Lung (tissue), 12 donors: ENCODE measurements around the gene PLA2G6. TPM values are rescaled to one million over a fixed set of nuclear protein-coding genes. Genes with fewer than 3 reads are reported as not detected.

Source experiments
- ATAC-seq: fragments of 200-7000 bp; cut with Tn5 transposase; one replicate; pipeline ENCODE4 v1.9.1; 2020; ENCODE audit warnings: moderate number of reproducible peaks; ENCODE audit not compliant: insufficient read depth, low FRiP score
- DNase-seq, 3 donors: peaks; one replicate each; pipeline ENCODE4 v3.0.0-alpha.2; 2013 to 2017
- H3K27ac ChIP-seq, 2 donors: one replicate each; pipeline ENCODE4 v1.5.1; 2013; ENCODE audit warnings: mild to moderate bottlenecking in 2 of 2, moderate library complexity in 2 of 2, control low read depth in 1 of 2, inconsistent platforms in 1 of 2, low read depth in 1 of 2, low read length in 1 of 2
- H3K27me3 ChIP-seq, 3 donors: one replicate each; pipeline ENCODE4 v1.5.1; 2013; ENCODE audit warnings: low read length in 2 of 3; ENCODE audit not compliant: control insufficient read depth in 3 of 3, insufficient read depth in 3 of 3
- H3K36me3 ChIP-seq, 4 donors: one replicate each; pipeline ENCODE4 v1.5.1; 2013; ENCODE audit warnings: low read length in 4 of 4, mild to moderate bottlenecking in 1 of 4, moderate library complexity in 1 of 4; ENCODE audit not compliant: control insufficient read depth in 4 of 4, insufficient read depth in 4 of 4
- H3K4me1 ChIP-seq, 5 donors: one replicate each; pipeline ENCODE4 v1.5.1; 2013; ENCODE audit warnings: low read length in 5 of 5, mild to moderate bottlenecking in 2 of 5, moderate library complexity in 1 of 5; ENCODE audit not compliant: control insufficient read depth in 5 of 5, insufficient read depth in 5 of 5
- H3K4me3 ChIP-seq: one replicate; pipeline ENCODE4 v1.5.1; 2013; ENCODE audit warnings: mild to moderate bottlenecking, control low read depth, moderate library complexity
- H3K9ac ChIP-seq, 2 donors: one replicate each; pipeline ENCODE4 v1.5.1; 2013; ENCODE audit warnings: low read length in 2 of 2, control low read depth in 1 of 2; ENCODE audit not compliant: insufficient read depth in 1 of 2
- H3K9me3 ChIP-seq, 4 donors: one replicate each; pipeline ENCODE4 v1.5.1; 2013; ENCODE audit warnings: low read length in 3 of 4, mild to moderate bottlenecking in 1 of 4, moderate library complexity in 1 of 4; ENCODE audit not compliant: control insufficient read depth in 4 of 4, insufficient read depth in 3 of 4
- CTCF ChIP-seq: IDR thresholded peaks from 2 replicates; pipeline ENCODE4 v1.5.1; 2012; ENCODE audit warnings: mild to moderate bottlenecking; ENCODE audit errors: control extremely low read depth, extremely low read depth
- WGBS, 2 donors: extraction: QIAGEN DNeasy Blood & Tissue Kit; methylation state at CpG; one replicate each; pipeline ENCODE4 v1.1.7; 2013; 5-methylcytosine and 5-hydroxymethylcytosine counted together
- polyA plus RNA-seq, 2 donors: library from polyadenylated mRNA; stranded (reverse); fragments of 200-250 nt; gene quantifications; one replicate each; pipeline ENCODE4 v1.2.1, GENCODE V29; 2013
- total RNA-seq, 2 donors: library from RNA; depleted of rRNA in 1 of 2; stranded (reverse); fragments of >200 nt in 1 of 2; gene quantifications; one replicate each; pipeline ENCODE4 v1.2.1, GENCODE V29; 2014 to 2021
- donor health status: control.
- donor health status: control.
- donor health status: Bipolar disorder and iron deficiency.
- donor health status: healthy.
- donor health status: DM: yes; HTN: yes; CAD: no.

The PLA2G6 gene
- total and polyA plus RNA-seq, 4 donors: 11.9 to 73.5 (median 37.3) TPM

- Histone ChIP-seq H3K4me1 (no peaks in the 10 kb centered on the region), H3K9ac (no peak overlapping the region), H3K27ac (no peak overlapping the region), H3K9me3 (no peaks in the 10 kb centered on the region), H3K4me3 (no peak overlapping the region), H3K27me3 (no peaks in the 10 kb centered on the region), H3K36me3 (peaks cover 0 to 10% (median 5%) of the 10 kb centered on the region in 4 donors)
- ATAC-seq (no peak), DNase-seq (no peak)
- 95 to 100% methylated on average over 1 of the region's 1 CpG for WGBS, 2 donors
- TF ChIP-seq CTCF: no peak
These were observed 45.0 kb downstream of the PLA2G6 start for GRCh38 chr22:38136607-38137006.

GRCh38 chr22:38135133-38135706, 46.4 kb downstream of the PLA2G6 start:
- DNase-seq (no peak), ATAC-seq (no peak)
- Histone ChIP-seq H3K36me3 (peaks cover 0 to 10% (median 5%) of the 10 kb centered on the region in 4 donors), H3K9ac (no peak overlapping the region), H3K4me3 (no peak overlapping the region), H3K4me1 (no peaks in the 10 kb centered on the region), H3K27ac (no peak overlapping the region), H3K27me3 (no peaks in the 10 kb centered on the region), H3K9me3 (no peaks in the 10 kb centered on the region)
- 90% methylated on average over 4 of the region's 4 CpGs for WGBS, 2 donors
- no peak for TF ChIP-seq CTCF

- no peak for ATAC-seq
- no peaks in the 10 kb centered on the region for H3K9me3 ChIP-seq
- no peaks in the 10 kb centered on the region for H3K4me1 ChIP-seq
- H3K27me3 ChIP-seq: no peaks in the 10 kb centered on the region
- DNase-seq: no peak
- H3K27ac ChIP-seq: no peak overlapping the region
- TF ChIP-seq CTCF: no peak
- WGBS, 2 donors: 97 to 98% methylated on average over 4 of the region's 4 CpGs
- no peak overlapping the region for H3K9ac ChIP-seq
- no peak overlapping the region for H3K4me3 ChIP-seq
- peaks cover 0 to 17% (median 5%) of the 10 kb centered on the region in 4 donors for H3K36me3 ChIP-seq
These were observed 48.3 kb downstream of the PLA2G6 start for GRCh38 chr22:38133331-38133730.

GRCh38 chr22:38132794-38133193, 48.8 kb downstream of the PLA2G6 start:
- Histone ChIP-seq H3K27ac (no peak overlapping the region), H3K4me3 (no peak overlapping the region), H3K27me3 (no peaks in the 10 kb centered on the region), H3K36me3 (peaks cover 0 to 14% (median 5%) of the 10 kb centered on the region in 4 donors), H3K4me1 (no peaks in the 10 kb centered on the region), H3K9ac (no peak overlapping the region), H3K9me3 (no peaks in the 10 kb centered on the region)
- DNase-seq (no peak), ATAC-seq (no peak)
- no peak for TF ChIP-seq CTCF
- WGBS, 2 donors: 93 to 96% methylated on average over 28 of the region's 28 CpGs
